Measurements from ENCODE around the gene CSTF2. TPM values are rescaled to one million over a fixed set of nuclear protein-coding genes. Genes with fewer than 3 reads are reported as not detected.
"Not testable (repeated sequence)": the region's sequence is repeated elsewhere in the genome, so short reads cannot be mapped to it uniquely, and the experiment has no call there.

The CSTF2 gene
- total RNA-seq, 1 experiment from 2014 or later = 39.2 TPM

DNA sequence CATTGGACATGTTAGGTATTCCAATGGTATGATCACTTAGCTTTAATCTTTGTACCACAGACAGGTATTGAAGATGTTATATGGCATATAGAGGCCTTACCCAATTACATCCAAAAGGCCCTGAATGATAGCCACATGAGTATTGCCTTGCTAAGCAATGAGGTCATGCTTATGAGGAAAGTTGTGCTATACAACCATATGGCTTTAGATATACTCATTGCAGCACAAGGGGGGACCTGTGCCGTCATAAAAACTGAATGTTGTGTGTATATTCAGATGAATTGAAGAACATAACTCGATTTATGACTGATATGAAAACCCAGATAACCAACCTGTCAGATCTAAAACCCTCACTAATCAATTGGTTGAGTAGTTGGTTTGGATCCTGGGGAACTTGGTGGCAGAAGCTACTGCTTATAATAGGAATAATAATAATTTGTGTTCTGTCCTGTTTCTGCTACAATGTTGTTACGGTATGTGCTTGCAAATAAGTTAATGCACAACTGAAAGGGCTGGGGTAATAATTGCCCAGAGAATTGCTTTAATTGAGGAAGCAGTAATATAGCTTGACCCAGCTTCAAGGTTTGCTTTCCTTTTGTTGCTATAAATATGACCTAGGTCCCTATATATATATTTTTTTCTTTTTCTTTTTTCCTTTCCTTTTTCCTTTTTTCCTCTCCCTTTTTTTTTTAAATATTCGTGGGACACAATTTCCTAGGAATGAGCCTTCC is 21.5 kb upstream of the CSTF2 start:
- Histone ChIP-seq H3K27me3 (replicated peaks; ENCODE audit: insufficient read depth, low read depth, low read length, poor library complexity) (peaks cover 8% of the 10 kb centered on the region), H3K9me3 (ENCODE audit: low read depth, low read length, poor library complexity, severe bottlenecking) (no peaks in the 10 kb centered on the region), H3K27ac (ENCODE audit: low read depth, low read length, poor library complexity, severe bottlenecking) (no peak overlapping the region), H3K4me1 (ENCODE audit: insufficient read depth, low read length, poor library complexity, severe bottlenecking) (no peaks in the 10 kb centered on the region), H3K36me3 (ENCODE audit: insufficient read depth, low read length, poor library complexity, severe bottlenecking) (no peaks in the 10 kb centered on the region), H3K4me3 (ENCODE audit: low read depth, low read length, poor library complexity, severe bottlenecking) (no peak overlapping the region)
- BruUV-seq (replicated peaks) = no TSS peak
- intact Hi-C loops (cut with micrococcal nuclease; ENCODE audit: unreplicated experiment) = no loop called here
- TF ChIP-seq, protein P1, sequence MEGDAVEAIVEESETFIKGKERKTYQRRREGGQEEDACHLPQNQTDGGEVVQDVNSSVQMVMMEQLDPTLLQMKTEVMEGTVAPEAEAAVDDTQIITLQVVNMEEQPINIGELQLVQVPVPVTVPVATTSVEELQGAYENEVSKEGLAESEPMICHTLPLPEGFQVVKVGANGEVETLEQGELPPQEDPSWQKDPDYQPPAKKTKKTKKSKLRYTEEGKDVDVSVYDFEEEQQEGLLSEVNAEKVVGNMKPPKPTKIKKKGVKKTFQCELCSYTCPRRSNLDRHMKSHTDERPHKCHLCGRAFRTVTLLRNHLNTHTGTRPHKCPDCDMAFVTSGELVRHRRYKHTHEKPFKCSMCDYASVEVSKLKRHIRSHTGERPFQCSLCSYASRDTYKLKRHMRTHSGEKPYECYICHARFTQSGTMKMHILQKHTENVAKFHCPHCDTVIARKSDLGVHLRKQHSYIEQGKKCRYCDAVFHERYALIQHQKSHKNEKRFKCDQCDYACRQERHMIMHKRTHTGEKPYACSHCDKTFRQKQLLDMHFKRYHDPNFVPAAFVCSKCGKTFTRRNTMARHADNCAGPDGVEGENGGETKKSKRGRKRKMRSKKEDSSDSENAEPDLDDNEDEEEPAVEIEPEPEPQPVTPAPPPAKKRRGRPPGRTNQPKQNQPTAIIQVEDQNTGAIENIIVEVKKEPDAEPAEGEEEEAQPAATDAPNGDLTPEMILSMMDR (conservative IDR thresholded peaks at IDR 0.05; ENCODE audit: low read depth, low read length) = no peak
- TF ChIP-seq EZH2 (IDR thresholded peaks at IDR 0.05; ENCODE audit: borderline replicate concordance, low read depth, low read length, poor library complexity, severe bottlenecking) = no peak
- no peak for DNase-seq (ENCODE audit: low spot score)
- CTCF ChIA-PET = interaction anchor here (0.6 kb wide), 2 partner anchors 38 to 383 kb away, joined by 3 to 4 read pairs; no protein-coding TSS in a partner anchor
- POLR2A ChIA-PET (ENCODE audit: low non-redundant PET) = no interaction called here

DNA sequence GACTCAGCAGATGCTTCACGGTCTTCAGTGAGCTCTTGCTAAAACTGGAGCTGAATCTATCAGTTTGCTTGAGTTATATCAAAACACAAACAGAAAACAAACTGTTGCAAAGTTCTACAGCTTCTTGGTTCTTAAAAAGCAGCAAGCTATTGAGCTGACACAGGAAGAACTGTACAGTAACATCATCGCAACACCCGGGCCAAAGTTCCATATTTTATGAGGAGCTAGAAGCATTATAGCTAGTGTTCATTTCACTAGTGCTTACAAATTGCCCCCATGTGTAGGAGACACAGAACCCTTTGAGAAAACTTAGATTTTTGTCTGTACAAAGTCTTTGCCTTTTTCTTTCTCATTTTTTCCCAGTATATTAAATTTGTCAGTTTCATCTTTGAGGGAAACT is 17.3 kb upstream of the CSTF2 start:
- ChIA-PET POLR2A (ENCODE audit: low non-redundant PET) (no interaction called here), CTCF (no interaction called here)
- no peaks in the 10 kb centered on the region for H3K9me3 ChIP-seq (ENCODE audit: low read depth, low read length, poor library complexity, severe bottlenecking)
- H3K4me3 ChIP-seq (ENCODE audit: low read depth, low read length, poor library complexity, severe bottlenecking) = no peak overlapping the region
- no peak for TF ChIP-seq EZH2 (IDR thresholded peaks at IDR 0.05; ENCODE audit: borderline replicate concordance, low read depth, low read length, poor library complexity, severe bottlenecking)
- TF ChIP-seq, protein P1 (conservative IDR thresholded peaks at IDR 0.05; ENCODE audit: low read depth, low read length) = no peak
- no peak overlapping the region for H3K27ac ChIP-seq (ENCODE audit: low read depth, low read length, poor library complexity, severe bottlenecking)
- no peaks in the 10 kb centered on the region for H3K36me3 ChIP-seq (ENCODE audit: insufficient read depth, low read length, poor library complexity, severe bottlenecking)
- H3K4me1 ChIP-seq (ENCODE audit: insufficient read depth, low read length, poor library complexity, severe bottlenecking) = no peaks in the 10 kb centered on the region
- peaks cover 14% of the 10 kb centered on the region for H3K27me3 ChIP-seq (replicated peaks; ENCODE audit: insufficient read depth, low read depth, low read length, poor library complexity)
- intact Hi-C loops (cut with micrococcal nuclease; ENCODE audit: unreplicated experiment) = no loop called here
- BruUV-seq (replicated peaks) = no TSS peak
- no peak for DNase-seq (ENCODE audit: low spot score)

DNA sequence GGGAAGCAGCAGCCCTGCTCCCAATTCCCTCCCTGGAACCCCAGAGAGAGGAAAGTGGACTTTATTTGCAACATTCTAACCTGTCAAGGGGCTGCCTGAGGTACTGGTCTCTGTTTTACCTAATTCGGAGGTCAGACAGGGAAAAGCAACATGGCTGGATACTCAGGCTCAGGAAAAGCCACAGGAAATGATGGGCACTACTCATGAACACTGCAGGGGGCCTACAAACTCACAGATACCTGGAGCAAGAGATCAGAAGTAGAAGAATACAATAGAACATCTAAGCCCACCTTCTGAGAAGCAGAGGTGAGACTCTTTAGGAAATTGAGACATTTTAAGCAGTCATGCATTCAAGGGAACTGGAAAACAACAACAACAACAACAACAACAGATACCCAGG is 15.4 kb upstream of the CSTF2 start:
- ChIA-PET POLR2A (ENCODE audit: low non-redundant PET) (no interaction called here), CTCF (no interaction called here)

DNA sequence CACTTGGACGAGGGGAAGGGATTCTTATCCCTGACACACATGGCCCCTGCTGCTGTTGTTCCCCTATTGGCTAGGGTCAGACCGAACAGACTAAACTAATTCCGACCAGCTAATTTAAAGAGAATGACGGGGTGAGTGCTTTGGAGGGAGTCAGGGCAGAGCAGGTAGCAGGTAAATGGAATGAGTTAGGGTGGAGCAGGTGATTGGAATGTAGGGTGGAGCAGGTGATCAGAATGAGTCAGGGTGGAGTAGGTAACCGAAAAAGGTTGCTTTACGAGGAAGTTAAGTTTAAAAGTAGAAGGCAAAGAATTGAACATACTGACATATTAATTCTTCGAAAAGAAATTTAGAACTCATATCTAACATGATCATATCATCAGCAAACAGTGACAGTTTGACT is 11.9 kb upstream of the CSTF2 start:
- H3K27ac ChIP-seq (ENCODE audit: low read depth, low read length, poor library complexity, severe bottlenecking); DNase-seq (ENCODE audit: low spot score); CTCF ChIA-PET; H3K4me1 ChIP-seq (ENCODE audit: insufficient read depth, low read length, poor library complexity, severe bottlenecking); H3K4me3 ChIP-seq (ENCODE audit: low read depth, low read length, poor library complexity, severe bottlenecking); POLR2A ChIA-PET (ENCODE audit: low non-redundant PET); H3K9me3 ChIP-seq (ENCODE audit: low read depth, low read length, poor library complexity, severe bottlenecking); BruUV-seq (replicated peaks); intact Hi-C loops (cut with micrococcal nuclease; ENCODE audit: unreplicated experiment); H3K36me3 ChIP-seq (ENCODE audit: insufficient read depth, low read length, poor library complexity, severe bottlenecking): not testable (repeated sequence)
- H3K27me3 ChIP-seq (replicated peaks; ENCODE audit: insufficient read depth, low read depth, low read length, poor library complexity) = peaks cover 13% of the 10 kb centered on the region

More for the DNA sequence above, 15.4 kb upstream of the CSTF2 start:
- intact Hi-C loops (cut with micrococcal nuclease; ENCODE audit: unreplicated experiment) = no loop called here
- no peak overlapping the region for H3K27ac ChIP-seq (ENCODE audit: low read depth, low read length, poor library complexity, severe bottlenecking)
- peaks cover 19% of the 10 kb centered on the region for H3K27me3 ChIP-seq (replicated peaks; ENCODE audit: insufficient read depth, low read depth, low read length, poor library complexity)
- H3K36me3 ChIP-seq (ENCODE audit: insufficient read depth, low read length, poor library complexity, severe bottlenecking) = no peaks in the 10 kb centered on the region
- no peaks in the 10 kb centered on the region for H3K4me1 ChIP-seq (ENCODE audit: insufficient read depth, low read length, poor library complexity, severe bottlenecking)
- no peak for DNase-seq (ENCODE audit: low spot score)
- no peak for TF ChIP-seq EZH2 (IDR thresholded peaks at IDR 0.05; ENCODE audit: borderline replicate concordance, low read depth, low read length, poor library complexity, severe bottlenecking)
- TF ChIP-seq, protein P1 (conservative IDR thresholded peaks at IDR 0.05; ENCODE audit: low read depth, low read length) = no peak
- H3K4me3 ChIP-seq (ENCODE audit: low read depth, low read length, poor library complexity, severe bottlenecking) = no peak overlapping the region
- BruUV-seq (replicated peaks) = no TSS peak
- no peaks in the 10 kb centered on the region for H3K9me3 ChIP-seq (ENCODE audit: low read depth, low read length, poor library complexity, severe bottlenecking)

Data from A673 (cell line).